GM04504 (cell line): ENCODE measurements around the gene PIRT.

ENCODE experiments used
- DNase-seq: peaks from one replicate; pipeline ENCODE4 v3.0.0-alpha.2; 2012; ENCODE audit warnings: low read depth

Gene PIRT

DNA sequence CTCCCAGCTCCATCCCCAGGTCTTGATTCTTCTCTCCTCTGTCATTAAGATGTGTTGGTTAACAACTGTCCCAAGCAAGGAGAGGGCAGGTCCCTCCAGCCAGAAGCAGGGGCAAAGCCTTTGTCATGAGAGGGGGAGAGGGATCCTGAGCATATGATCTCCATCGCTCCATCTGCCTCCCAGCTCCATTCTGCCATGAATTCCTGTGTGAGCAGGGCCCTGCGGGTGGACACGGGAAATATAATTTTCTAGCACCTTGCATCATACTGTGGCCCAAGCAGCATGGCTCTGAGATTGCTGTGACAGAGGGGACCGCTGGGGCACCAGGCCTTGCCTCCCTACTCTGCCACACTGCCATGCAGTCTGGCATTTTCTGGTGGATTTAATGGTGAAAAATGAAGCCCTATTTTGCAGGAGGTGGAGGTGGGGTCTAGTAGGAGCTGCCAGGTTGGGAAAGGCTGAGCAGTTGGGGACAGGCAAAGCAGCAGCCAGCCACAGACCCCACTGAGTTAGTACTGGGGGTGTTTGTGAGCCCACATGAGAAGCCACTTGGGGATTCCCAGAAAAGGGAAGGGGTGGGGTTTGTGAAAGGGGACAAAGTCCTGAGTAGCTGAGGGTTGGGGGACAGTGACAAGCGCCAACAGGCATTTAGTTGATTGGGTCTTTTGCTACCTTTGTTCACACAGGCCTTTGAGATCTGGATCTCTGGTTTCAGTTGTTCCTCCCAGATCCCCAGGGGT lies 50.4 kb downstream of the PIRT start:
- DNase-seq, result no peak

DNA sequence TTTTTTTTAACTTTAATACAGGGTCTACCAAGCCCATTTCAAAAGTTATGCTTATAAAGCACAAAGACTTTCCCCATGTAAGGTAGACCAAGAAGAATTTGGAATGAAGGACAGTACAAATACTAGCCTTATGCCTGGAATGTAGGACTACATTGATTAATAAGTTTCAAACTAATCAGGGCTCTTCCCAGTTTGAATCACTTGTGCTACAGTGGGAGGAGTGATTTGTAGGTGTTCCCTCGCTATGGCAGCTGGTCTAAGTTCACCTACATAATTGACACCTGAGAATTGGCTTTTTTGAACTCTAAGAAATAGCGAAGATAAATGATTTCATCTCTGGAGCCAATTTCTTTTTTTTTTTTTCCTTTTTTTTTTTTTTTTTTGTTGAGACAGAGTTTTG lies 52.6 kb downstream of the PIRT start:
- DNase-seq, result no peak

DNA sequence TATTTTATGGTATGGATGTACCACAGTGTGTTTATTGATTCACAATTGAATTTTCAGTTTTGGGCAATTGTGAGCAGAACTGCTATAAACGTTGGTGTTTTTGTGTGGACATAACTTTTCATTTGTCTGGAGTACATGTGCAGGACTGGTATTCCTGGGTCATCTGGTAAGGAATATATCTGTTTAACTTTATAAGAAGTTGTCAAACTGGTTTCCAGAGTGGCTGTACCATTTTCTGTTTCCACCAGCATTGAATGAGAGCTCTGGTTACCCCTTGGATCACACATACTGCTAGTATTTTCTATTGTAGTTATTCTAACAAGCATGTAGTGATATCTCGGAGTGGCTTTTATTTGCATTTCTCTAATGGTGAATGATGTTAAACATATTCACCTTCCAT lies 58.3 kb downstream of the PIRT start:
- no peak for DNase-seq

DNA sequence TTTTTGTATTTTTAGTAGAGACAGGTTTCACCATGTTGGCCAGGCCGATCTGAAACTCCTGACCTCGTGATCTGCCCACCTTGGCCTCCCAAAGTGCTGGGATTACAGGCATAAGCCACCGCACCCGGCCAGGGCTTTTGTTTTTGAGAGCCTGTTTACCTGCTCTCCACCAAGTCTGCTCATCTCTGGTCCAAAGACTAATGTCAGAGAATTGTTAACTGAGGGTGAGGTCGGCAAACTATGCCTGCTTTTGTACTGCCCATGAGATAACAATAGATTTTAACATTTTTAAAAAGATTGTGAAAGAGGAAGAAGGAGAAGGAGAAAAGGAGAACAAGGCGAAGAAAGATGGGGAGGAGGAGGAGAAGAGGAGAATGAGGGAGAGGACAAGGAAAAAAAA lies 60.0 kb downstream of the PIRT start:
- DNase-seq, result no peak

DNA sequence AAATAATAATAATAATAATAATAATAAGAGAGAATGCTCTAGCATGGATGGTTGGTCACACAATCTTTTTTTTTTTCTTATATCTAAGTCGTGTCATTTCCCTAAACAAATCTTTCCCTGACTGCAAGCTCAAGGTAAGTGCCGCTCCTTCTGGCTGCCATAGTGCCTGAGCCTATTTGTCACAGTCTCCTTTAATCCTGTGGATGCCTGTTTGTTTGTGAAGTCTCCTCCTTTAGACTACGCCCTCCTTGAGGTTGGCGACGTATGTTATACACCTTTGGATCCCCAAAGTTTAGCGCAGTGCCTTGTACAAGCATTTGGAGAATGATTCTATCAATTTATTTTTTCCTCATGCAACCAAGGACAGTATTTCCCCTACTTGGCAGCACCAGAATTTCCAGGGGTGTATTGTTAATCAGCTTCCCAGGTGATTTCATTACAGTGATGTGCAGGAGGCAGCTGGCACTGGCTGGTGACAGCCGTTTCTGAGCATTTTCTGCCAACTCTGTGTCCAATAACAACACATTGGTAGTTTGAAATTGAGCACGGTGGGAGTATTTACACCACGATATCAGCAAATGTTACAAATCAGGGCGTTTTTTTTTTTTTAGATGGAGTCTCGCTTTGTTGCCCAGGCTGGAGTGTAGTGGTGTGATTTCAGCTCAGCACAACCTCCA lies 60.6 kb downstream of the PIRT start:
- no peak for DNase-seq

DNA sequence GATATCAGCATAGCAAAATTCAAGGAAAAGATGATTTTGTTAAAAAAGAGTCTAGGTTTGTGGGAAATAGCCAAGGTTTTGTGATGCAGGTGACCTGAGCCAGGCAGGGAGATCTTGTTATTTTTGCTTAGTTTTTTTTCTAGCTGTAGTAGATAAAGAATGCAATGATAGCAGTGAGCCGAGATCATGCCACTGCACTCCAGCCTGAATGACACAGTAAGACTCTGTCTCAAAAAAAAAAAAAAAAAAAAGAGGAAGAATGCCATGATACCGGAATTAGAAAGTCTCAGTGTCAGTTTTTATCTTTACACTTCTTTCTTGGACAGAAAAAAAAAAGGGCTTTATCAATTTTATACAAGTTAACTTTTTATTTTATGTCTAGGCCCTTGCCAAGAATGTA lies 61.5 kb downstream of the PIRT start:
- DNase-seq, result no peak

DNA sequence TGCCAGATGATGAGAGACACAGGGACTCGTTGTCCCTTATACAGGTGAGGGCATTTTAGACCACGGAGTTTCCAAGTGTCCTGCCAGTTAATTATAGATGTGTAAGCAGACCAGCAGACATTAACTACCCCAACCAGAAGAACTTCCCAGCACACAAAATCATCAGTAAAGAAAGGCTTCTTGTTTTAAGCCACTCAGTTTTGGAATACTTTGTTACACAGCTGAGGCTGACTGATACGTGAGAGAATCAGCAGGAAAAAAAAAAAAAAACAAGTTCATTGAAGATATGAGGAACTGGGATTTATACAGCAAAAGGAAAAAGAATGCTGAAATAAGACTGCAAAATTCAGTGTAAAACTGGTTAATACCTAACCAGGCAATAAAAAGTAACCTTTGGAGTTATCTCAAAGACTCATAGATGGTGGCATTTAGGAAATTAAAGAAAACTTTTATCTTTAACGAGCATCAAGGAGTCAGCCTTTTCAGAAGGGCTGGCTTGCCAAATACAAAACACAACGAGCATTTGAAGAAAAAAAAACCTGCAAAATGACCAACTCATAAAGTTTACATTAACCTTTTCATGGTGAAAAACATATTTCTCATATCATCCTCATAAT lies 62.0 kb downstream of the PIRT start:
- DNase-seq, result no peak

DNA sequence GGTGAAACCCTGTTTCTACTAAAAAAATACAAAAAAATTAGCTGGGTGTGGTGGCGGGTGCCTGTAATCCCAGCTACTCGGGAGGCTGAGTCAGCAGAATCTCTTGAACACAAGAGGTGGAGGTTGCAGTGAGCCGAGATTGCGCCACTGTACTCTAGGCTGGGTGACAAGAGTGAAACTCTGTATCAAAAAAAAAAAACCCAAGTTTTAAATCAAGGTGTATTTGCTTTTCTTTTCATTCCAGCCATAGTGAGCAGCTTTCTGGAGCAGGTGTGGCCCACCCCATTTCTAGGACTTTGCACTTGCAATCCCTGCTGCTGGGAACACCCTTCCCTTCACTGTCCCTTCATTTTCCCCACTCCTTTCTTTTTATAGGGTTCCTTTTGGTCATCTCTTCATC lies 62.8 kb downstream of the PIRT start:
- DNase-seq, result no peak

DNA sequence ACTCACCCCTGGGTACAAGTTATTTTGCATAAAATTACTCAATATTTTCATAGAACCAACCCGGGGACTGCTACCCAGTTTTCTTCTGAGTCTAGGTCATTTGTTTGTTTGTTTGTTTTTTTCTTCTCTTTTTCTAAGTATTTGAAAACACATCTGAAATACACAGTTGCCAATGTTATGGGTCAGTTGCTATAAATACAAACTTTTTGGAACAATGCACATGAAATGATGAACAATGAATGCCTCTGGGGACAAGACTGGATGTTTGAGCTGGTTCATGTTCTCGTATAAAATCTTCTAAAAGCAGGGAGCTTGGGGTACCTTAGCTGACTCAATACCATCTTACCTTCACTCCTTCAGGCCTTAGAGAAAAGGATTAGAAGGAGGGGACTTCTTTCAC lies 64.5 kb downstream of the PIRT start:
- no peak for DNase-seq
